Epidermal melanocyte (primary cell): ENCODE data around the gene ZMYND10.

Experiments used
- DNase-seq: peaks from one replicate; pipeline ENCODE4 v3.0.0; 2011; ENCODE audit warnings: low spot score; ENCODE audit not compliant: insufficient read length

The ZMYND10 gene

GRCh38 chr3:50345586-50346234, at the start of gene ZMYND10:
Gene ZMYND10, minus strand, starts transcription at chr3:50345732. Its CDS starts 153 bp downstream, at chr3:50345579.
- DNase-seq: peak; percentile 81

GRCh38 chr3:50393061-50393460, 47.5 kb upstream of the ZMYND10 start:
- no peak for DNase-seq

GRCh38 chr3:50392101-50392715, 46.7 kb upstream of the ZMYND10 start:
- DNase-seq: no peak

GRCh38 chr3:50390508-50391224, 45.1 kb upstream of the ZMYND10 start:
- DNase-seq: no peak

GRCh38 chr3:50389414-50389767, 43.9 kb upstream of the ZMYND10 start:
- no peak for DNase-seq

GRCh38 chr3:50388720-50389413, 43.3 kb upstream of the ZMYND10 start:
- no peak for DNase-seq

GRCh38 chr3:50388016-50388719, 42.6 kb upstream of the ZMYND10 start:
- DNase-seq: no peak

- DNase-seq: no peak
These were observed 40.2 kb upstream of the ZMYND10 start for GRCh38 chr3:50385754-50386153.

- DNase-seq: no peak
These were observed 38.2 kb upstream of the ZMYND10 start for GRCh38 chr3:50383750-50384149.

- DNase-seq: no peak
These were observed 37.2 kb upstream of the ZMYND10 start for GRCh38 chr3:50382722-50383121.

GRCh38 chr3:50381383-50381782, 35.9 kb upstream of the ZMYND10 start:
- DNase-seq: no peak

- no peak for DNase-seq
These were observed 35.0 kb upstream of the ZMYND10 start for GRCh38 chr3:50380405-50381085.

GRCh38 chr3:50378757-50379156, 33.2 kb upstream of the ZMYND10 start:
- DNase-seq: no peak

- no peak for DNase-seq
These were observed 32.5 kb upstream of the ZMYND10 start for GRCh38 chr3:50378024-50378423.

- DNase-seq: no peak
These were observed 29.9 kb upstream of the ZMYND10 start for GRCh38 chr3:50375258-50375931.

GRCh38 chr3:50374363-50375257, 29.1 kb upstream of the ZMYND10 start:
- DNase-seq: no peak

- no peak for DNase-seq
These were observed 27.9 kb upstream of the ZMYND10 start for GRCh38 chr3:50373146-50374051.

GRCh38 chr3:50372349-50372748, 26.8 kb upstream of the ZMYND10 start:
- DNase-seq: no peak
